Nephron progenitor cell (in vitro differentiated cells): Measurements from ENCODE around the gene CAMK2N1.

ENCODE experiments used
- DNase-seq: peaks from one replicate; pipeline ENCODE4 v3.0.0; 2021
- H3K27ac Mint-ChIP-seq: 2 replicates; pipeline ENCODE4 v1.8.0; 2021; ENCODE audit warnings: mild to moderate bottlenecking, moderate library complexity, mixed read lengths
- H3K27me3 Mint-ChIP-seq: 2 replicates; pipeline ENCODE4 v1.8.0; 2021; ENCODE audit warnings: mild to moderate bottlenecking, low read depth, mixed read lengths; ENCODE audit not compliant: poor library complexity
- H3K36me3 Mint-ChIP-seq: 2 replicates; pipeline ENCODE4 v1.8.0; 2021; ENCODE audit warnings: low read depth, mixed read lengths
- H3K4me1 Mint-ChIP-seq: 2 replicates; pipeline ENCODE4 v1.8.0; 2021; ENCODE audit warnings: mixed read lengths
- H3K4me3 Mint-ChIP-seq: 2 replicates; pipeline ENCODE4 v1.8.0; 2021; ENCODE audit warnings: mild to moderate bottlenecking, moderate library complexity, mixed read lengths
- H3K9me3 Mint-ChIP-seq: 2 replicates; pipeline ENCODE4 v1.8.0; 2021; ENCODE audit warnings: mild to moderate bottlenecking, moderate library complexity, mixed read lengths
- CTCF ChIP-seq: fragments of 200-600 bp; sonication (generic); IDR thresholded peaks from 2 replicates; pipeline ENCODE4 v1.5.0; 2021; ENCODE audit warnings: antibody characterized with exemption

Gene CAMK2N1

DNA sequence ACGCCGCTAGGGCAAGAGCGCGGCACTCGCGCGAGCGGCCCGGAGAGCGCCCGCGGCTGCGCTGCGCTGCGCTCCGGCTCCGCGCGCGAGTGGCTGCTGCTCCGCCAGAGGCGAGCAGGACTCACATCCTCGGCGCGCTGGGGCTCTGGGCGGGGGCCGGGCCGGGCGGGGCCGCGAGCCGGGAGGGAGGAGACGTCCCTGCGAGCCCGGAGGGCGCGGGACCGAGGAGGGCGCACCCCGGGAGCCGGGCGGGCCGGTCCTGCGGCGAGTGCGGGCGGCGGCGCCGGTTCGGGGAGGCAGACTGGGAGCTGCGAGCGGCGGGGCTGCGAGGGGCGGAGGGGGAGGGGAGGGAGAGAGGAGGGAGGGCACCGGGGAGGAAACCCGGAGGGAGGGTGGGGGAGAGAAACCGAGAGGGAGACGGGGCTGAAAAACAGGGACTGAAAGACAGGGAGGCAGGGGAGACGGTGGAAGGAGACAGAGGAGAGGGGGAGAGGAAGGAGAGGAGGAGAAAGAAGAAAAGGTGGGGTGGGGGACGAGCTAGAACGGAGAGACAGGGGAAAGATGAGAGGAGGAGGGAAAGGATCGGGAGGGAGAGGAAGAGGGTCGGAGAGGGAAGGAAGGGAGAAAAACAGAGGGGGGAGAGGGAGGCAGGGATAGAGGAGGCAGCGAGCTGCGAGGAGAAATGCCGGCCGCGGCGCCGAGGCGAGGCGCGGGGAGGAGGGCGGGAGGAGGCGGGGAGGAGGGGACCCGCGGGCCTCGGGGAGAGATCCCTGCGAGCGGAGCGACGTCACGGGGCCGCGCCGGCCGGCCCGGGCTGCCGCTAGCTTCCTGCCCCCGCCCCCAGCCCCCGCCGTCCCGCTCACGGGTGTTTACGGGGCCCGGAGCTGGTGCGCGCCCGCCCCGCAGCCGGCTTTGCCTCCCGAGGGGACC lies at the start of gene CAMK2N1:
CAMK2N1 (minus strand) TSS at position 684 of the 930 bp plus-strand sequence. CDS start 831 bp downstream, outside the sequence.
- Mint-ChIP-seq H3K4me1 (peaks cover 36% of the 10 kb centered on the region), H3K36me3 (peaks cover 7% of the 10 kb centered on the region), H3K9me3 (no peaks in the 10 kb centered on the region), H3K27me3 (peaks cover 91% of the 10 kb centered on the region), H3K4me3 (peak within 1 kb of the TSS; percentile 96), H3K27ac (no peak within 1 kb of the TSS)
- peak; percentile 71 for DNase-seq
- TF ChIP-seq CTCF, result no peak

DNA sequence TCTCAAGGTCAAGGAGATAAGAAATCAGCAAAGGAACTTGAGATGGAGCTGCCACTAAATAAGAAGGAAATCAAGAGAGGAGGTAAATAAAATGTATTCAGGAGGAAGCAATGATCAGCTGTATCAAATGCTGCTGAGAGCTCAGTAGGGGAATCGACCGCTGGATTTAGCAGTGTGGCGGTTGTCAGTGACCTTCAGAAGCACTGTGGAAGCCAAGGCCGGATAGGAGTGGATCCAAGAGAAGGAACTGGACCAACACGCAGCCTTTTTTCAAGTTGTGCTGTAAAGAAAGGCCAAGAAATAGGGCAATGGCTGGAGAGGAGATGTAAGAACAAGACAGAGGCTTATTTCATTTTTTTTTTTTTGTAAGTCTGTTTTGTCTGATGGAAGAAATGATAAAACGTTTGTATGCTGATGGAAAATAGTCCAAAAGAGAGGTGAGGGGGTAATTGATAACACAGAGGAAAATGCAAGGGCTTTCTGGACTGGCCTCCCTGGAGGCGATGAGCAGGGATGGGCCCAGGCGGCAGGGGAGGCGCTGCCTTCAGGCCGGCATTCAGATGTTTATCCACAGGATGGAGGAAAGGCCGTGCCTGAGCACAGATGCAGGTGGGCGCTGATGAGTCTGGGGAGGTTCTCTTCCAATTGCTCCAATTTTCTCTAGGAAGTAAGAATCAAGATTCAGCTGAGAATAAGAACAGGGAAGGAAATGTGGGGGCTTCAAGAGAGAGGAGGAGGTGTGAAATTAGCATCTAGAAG lies 48.8 kb upstream of the CAMK2N1 start:
- H3K36me3 Mint-ChIP-seq, result no peaks in the 10 kb centered on the region
- H3K9me3 Mint-ChIP-seq, result no peaks in the 10 kb centered on the region
- peaks cover 22% of the 10 kb centered on the region for H3K4me1 Mint-ChIP-seq
- TF ChIP-seq CTCF, result no peak
- H3K27ac Mint-ChIP-seq, result no peak overlapping the region
- H3K4me3 Mint-ChIP-seq, result no peak overlapping the region
- H3K27me3 Mint-ChIP-seq, result peaks cover 90% of the 10 kb centered on the region
- DNase-seq, result no peak

DNA sequence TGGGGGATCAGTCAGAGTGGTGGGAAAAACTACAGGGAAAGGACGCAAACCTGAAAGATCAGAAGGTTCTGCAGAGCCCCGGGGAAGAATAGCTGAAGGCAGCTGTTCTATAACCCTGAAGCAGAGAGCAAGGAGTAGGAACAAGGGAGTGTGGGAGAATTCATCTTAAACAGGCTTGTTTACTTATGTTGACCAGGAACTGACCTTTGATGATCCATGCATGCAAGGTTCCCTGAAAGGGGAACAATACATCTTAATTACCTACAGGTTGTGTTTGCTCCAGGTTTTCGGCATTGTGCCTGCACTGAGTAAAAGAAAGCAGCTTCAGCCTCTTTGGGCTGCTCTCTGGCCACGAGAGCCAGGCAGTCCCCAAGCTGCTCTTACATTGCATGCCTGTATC lies 47.6 kb upstream of the CAMK2N1 start:
- DNase-seq, result no peak
- H3K27ac Mint-ChIP-seq, result peak overlapping the region; percentile 67
- H3K9me3 Mint-ChIP-seq, result no peaks in the 10 kb centered on the region
- TF ChIP-seq CTCF, result no peak
- peaks cover 22% of the 10 kb centered on the region for H3K4me1 Mint-ChIP-seq
- H3K27me3 Mint-ChIP-seq, result peaks cover 90% of the 10 kb centered on the region
- no peaks in the 10 kb centered on the region for H3K36me3 Mint-ChIP-seq
- no peak overlapping the region for H3K4me3 Mint-ChIP-seq

- Mint-ChIP-seq H3K4me3 (no peak overlapping the region), H3K27me3 (peaks cover 93% of the 10 kb centered on the region), H3K4me1 (peaks cover 22% of the 10 kb centered on the region), H3K27ac (no peak overlapping the region), H3K9me3 (no peaks in the 10 kb centered on the region), H3K36me3 (no peaks in the 10 kb centered on the region)
- no peak for DNase-seq
- TF ChIP-seq CTCF, result no peak
Measured at GRCh38 chr1:20530901-20531300, 44.9 kb upstream of the CAMK2N1 start.

- no peaks in the 10 kb centered on the region for H3K36me3 Mint-ChIP-seq
- H3K27me3 Mint-ChIP-seq, result peaks cover 91% of the 10 kb centered on the region
- H3K4me1 Mint-ChIP-seq, result peaks cover 22% of the 10 kb centered on the region
- H3K4me3 Mint-ChIP-seq, result no peak overlapping the region
- DNase-seq, result no peak
- H3K9me3 Mint-ChIP-seq, result no peaks in the 10 kb centered on the region
- TF ChIP-seq CTCF, result no peak
- no peak overlapping the region for H3K27ac Mint-ChIP-seq
Measured at GRCh38 chr1:20530306-20530705, 44.3 kb upstream of the CAMK2N1 start.
